HG02642 (cell line): ENCODE measurements around the gene NBPF3.
"Not testable (repeated sequence)": the region's sequence is repeated elsewhere in the genome, so short reads cannot be mapped to it uniquely, and the experiment has no call there.

Experiments used
- ATAC-seq: cut with Tn5 transposase; IDR thresholded peaks from one replicate; pipeline ENCODE4 v1.9.1; 2021; ENCODE audit warnings: mild to moderate bottlenecking; ENCODE audit not compliant: unreplicated experiment, poor library complexity

NBPF3 gene

DNA sequence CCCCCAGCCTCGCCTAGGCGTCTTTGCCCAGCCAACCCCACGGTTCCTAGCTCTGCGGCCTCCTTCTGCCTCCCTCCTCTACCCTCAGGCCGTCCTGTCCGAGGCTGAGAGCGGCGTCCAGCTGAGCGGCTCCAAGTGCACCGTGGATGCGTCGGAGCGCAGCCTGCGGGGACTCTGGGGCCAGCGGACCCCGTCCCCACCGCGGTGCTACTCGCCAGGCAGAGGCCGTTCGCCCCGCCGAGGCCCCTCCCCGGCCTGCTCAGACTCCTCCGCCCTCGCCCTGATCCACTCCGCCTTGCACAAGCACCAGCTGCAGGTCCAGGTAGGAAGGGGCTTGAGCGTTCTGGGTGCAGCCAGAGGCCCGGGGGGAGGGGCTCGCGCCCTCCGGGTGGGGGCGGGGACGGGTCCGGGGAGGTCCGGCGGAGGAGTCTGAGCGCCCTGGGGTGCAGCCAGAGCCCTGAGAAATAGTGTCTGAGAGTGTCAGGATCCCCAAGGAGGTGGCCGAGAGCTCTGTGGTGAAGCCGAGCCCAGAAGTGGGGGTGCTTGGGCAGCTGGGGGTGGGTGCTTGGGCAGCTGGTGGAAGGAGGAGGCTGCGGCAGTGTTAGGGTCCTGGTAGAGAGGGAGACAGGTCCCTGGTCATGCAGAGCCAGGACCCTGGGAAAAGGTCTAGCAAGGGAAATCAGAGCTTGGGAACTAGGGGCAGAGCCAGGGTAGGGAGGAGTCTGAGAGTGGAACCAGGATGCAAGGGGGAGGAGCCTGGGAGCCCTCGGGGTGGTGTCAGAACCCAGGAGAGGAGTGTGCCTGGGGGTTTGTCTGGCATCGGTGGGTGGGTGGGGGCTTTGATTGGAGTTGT is 3.2 kb upstream of the NBPF3 start:
- ATAC-seq: no peak

DNA sequence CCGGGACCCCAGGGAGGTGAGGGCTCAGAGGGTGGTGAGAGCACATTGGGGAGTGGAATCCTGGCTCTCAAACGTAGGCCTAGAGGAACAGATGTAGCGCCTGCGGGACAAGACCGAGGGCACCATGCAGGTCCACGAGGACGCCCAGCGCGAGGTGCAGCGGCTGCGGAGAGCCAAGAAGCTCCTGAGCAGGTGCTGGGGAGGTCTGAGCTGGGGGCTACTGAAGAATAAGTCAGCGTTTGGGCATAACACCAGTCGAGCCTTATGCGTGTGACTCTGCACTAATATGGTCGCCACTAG is 2.6 kb upstream of the NBPF3 start:
- ATAC-seq: no peak

DNA sequence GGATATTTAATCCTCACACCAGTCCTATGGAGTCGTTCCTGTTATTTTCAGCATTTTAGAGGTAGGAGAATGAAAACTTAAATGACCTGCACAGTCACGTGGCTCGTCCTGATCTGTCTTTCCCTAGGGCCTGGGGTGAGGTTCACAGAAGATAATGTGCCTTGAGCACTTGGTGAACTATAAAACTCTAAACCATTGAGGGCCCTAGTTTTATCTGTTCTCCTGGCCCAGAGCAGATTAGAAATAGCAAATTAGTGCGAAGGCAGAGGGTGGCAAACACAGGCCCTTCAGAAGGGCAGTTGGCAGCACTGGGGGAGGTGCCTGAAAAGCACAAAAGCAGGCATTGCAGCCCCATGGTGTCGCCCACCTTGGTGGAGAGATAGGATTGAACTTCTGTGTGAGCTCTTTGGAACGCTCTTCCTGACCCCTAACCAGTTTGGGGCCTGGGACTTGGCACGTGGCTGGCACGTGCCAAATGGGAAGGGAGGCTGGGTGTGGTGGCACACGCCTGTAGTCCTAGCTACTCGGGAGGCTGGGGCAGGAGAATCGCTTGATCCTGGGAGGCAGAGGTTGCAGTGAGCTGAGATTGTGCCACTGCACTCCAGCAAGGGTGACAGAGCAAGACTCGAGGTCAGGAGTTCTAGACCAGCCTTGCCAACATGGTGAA is 1.2 kb upstream of the NBPF3 start:
- not testable (repeated sequence) for ATAC-seq

DNA sequence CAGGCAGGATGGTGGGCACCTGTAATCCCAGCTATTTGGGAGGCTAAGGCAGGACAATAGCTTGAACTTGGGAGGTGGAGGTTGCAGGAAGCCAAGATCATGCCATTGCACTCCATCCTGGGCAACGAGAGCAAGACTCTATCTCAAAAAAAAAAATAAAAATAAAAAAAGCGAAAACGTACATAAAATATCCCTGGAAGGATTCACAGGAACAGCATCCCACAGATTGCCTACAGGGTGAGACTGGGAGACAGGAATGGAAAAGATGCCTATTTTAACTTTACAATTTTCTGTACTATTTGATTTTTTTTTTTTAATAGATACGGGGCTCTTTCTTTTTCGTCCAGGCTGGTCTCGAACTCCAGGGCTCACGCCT is 604 bp upstream of the NBPF3 start:
- no peak for ATAC-seq

DNA sequence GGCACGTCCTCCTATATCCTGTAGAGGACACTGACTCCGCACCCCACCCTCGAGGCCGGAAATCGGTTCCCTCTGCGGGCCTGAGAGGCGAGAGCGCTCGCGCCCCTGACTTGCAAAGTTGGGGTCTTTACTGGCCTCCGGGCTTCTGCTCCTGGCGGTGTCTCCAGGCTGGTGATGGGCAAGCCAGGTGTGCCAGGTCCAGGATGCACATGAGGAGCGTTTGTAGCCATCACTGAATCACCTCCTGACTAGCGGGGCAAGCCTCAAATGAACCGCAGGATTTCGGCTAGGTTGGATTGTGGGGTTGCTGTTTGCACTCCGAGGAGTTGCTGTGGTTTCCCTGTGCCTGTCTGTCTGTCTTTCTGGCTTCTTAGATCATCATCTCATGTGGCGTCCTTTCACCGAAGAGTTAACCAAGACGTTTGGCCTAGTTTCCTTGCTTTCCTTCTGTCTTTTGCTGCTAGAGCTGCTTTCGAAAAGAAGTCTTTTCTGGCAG is 741 bp downstream of the NBPF3 start:
- not testable (repeated sequence) for ATAC-seq

DNA sequence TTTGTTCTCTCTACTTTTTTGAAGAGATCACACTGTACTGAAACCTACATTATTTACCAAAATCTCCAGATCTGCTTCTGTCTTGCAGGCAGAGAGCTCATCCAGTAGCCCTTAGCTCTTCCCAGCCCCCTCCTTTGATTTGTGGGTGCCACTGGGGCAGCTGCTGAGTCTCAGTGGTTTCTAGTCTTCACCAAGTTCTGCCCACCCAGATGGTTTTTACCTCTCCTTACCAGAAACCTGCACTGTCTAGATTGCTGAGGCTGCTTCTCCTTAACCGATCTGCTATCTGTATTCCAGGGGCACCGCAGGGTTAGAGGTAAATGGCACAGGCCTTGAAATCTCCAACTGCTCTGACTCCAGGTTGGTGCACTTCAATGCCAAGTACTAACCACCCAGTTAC is 6.7 kb downstream of the NBPF3 start:
- ATAC-seq: not testable (repeated sequence)

DNA sequence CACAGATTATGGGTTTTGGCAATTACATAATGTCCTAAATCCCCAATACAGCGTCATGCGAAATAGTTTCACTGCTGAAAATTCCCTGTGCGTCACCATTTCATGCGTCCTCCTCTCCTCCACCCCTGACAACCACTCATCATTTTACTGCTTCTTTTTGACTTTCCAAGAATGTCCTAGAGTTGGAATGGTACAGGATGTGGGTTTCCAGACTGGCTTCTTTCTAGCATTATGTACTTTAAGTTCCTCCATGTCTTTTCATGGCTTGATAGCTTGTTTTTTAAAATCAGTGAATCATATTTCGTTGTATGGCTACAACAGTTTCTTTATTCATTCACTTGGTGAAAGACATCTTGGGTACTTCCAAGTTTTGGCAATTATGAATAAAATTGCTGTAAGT is 7.4 kb downstream of the NBPF3 start:
- no peak for ATAC-seq

DNA sequence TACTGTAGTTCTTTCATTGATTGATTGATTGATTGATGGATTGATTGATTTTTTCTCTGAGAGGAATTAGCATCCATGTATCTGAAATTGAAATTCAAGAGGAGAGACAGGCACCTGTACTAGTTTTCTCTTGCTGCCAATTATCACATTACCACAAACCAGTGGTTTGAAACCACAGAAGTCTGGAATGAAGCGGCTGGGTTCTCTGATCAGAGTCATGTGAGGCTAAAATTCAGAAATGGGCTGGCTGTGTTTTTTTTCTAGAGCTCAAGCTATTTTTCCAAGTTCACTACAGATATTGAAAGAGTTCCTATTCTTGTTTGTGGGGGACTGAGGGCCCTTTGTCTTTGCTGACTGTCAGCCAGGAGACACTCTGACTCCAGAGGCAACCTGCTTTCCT is 10.0 kb downstream of the NBPF3 start:
- ATAC-seq: no peak

DNA sequence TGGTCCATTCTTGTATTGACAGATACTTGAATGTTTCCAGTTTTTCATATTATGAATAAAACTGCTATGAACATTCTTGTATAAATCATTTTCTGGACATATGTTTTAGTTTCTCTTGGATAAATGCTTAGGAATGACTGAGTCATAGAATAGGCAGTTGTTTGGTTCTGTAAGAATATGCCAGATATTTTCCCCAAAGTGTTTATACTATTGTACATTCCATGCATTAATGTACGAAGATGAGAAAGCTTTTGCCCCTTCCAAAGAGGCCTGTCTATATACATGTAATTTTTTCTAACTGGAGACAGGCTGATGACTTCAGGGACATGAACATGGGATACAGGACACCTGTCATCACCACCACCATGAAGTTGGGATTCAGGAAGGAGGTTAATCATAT is 11.3 kb downstream of the NBPF3 start:
- no peak for ATAC-seq

DNA sequence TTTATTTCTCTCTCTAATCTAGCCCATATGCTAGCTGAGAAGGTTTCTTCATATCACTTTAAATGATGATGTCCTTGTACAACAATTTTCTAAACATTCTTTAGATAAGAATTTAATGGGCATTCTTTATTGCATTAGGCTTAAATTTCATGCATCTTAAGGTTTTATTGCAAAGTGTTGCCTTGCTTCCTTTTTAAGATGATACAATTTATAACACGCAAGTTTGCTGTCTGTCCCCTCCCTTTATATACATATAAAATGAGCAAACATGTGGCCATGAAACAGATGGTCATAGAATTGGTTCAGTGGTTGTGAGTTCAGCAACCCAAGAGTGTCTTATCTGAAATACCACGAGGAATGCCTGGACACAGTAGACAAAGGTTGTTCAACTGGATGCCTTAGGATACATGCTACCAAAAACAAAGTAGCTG is 12.1 kb downstream of the NBPF3 start:
- ATAC-seq: no peak

DNA sequence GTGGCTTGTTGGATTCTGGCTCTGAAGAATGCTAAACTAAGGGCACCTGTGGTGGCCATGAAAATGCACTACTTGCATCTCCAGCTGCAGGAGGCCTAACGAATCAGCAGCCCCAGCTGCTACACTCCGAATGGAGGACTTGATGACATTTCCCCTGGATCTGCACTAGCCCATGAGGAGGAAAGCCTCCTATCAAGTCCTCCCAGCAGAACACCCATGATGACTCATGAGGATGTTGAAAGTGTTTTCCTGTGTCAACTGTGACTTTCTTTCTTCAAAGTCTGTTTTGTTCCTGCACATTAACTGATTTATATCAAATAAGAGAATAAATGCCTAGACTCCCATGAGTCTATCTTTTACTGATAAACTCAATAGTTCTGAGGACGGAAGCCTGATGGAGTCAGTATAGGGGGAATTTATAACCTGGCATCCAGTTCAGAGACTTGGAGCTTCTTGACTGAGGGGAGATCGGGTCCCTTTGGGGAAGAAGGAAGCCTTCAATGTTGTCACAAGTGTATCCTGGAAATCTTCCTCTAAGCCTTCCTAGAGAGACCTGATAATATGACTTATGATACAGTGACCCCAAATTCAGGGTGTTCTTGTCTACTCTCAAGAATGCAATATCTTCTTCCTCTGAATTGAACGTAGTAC is 14.2 kb downstream of the NBPF3 start:
- not testable (repeated sequence) for ATAC-seq

DNA sequence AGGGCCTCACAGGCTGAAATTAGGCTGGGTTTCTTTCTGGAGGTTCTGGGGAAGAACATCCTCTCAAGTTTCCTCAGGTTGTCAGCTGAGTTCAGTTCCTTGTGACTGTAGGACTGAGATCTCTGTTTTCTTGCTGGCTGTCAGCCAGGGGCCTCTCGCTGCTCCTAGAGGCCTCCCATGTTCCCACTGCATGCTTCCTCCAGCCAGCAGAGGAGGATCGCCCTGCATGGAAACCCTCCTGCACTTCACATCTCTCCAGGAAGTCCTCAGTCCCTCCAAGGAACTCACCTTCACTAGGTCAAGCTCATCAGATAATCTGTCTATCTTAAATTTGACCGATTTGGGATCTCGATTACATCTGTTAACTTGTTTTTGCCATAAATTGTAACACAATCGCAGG is 15.0 kb downstream of the NBPF3 start:
- ATAC-seq: not testable (repeated sequence)

DNA sequence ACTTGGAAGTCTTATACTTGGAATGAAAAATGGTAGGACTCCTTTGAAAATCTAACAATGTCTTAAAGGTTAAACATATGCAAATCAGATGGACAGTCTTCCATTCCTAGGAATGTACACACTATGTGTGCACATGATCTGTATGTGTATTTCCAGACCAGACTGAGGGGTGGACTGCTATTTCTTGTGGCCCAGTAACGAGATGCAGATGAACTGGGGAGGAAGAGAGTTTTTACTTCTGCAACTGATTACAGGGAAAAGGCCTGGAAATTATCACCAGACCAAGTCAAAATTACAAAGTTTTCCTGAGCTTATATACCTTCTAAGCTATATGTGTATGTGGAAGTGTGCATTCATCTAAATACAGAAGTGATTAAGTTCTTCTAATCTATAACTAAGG is 17.7 kb downstream of the NBPF3 start:
- no peak for ATAC-seq

DNA sequence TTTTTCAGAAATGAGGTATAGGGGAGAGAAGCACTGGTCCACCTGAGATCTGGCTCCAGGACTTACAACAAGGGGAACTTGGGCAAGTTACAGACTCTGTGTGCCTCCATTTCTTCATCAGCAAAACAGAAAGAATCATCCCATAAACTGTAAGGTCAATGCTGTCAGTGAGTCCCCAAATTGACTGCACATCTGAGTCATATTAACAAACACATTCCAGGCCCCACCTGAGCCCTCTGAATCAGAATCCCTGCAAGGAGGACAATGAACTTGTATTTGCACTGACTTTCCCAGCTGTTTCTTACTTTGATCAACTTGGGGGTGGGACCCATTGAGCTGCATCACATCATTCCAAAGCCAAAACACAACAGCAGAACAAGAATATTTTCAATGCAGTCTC is 25.2 kb downstream of the NBPF3 start:
- ATAC-seq: not testable (repeated sequence)

DNA sequence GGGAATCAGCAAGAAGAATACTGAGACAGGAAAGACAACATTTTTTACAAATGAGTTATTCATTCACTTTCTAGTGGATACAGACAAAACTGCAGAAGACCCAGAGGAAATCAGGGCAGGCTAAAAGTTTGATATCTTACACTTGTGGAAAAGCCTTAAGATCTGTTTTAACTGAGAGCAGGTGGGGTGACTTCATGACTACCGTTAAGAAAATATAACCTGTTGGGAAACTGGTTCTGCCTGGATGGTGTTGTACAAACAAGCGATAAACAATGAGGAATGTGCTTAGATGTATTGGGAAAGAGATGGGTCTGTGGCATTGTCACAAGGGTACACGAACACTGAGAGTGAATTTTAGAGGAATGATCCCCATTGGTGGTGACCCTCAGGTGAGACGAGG is 28.0 kb downstream of the NBPF3 start:
- not testable (repeated sequence) for ATAC-seq

DNA sequence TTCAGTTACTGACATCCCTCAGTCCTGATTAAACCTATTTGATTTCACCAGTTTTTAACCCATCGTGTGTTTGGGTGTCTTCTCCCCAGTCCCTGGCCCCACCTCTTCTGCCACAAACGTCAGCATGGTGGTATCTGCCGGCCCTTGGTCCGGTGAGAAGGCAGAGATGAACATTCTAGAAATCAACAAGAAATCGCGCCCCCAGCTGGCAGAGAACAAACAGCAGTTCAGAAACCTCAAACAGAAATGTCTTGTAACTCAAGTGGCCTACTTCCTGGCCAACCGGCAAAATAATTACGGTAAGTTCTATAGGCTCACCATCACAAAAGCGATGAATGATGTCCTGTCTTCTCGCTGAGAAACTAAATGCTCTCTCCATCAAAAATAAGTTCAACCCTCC is 28.7 kb downstream of the NBPF3 start:
- no peak for ATAC-seq

DNA sequence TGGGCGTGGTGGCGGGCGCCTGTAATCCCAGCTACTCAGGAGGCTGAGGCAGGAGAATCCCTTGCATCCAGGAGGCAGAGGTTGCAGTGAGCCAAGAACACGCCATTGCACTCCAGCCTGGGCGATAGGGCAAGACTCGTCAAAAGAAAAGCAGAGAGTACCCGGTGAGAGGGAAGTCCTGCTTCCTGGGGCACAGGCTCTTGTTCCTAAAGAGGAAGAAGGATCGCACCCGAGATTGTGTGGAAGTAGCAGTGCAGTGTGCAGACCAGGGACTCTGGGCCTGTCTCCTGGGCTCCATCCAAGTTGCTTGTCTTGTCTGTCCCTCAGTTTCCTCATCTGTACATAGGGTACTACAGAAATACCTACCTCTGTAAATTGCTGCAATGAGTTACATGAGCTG is 29.6 kb downstream of the NBPF3 start:
- no peak for ATAC-seq

DNA sequence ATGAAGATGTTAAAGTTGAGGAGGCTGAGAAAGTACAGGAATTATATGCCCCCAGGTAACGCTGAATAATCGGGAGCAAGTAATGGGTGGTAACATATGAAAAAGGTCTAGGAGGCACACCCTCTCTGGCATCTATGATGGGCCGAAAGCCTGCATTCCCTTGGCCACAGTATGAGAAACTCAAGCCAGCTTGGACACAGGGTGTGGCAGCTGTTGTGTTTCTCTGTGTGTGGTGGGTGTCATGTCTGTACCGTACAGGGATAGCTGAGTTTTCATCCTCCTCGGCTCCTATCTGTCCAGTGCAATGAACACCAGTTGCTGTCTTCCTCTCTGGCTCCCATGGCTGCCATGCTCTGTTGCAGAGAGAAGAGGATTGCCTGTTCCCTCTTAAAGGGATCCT is 32.9 kb downstream of the NBPF3 start:
- ATAC-seq: no peak

DNA sequence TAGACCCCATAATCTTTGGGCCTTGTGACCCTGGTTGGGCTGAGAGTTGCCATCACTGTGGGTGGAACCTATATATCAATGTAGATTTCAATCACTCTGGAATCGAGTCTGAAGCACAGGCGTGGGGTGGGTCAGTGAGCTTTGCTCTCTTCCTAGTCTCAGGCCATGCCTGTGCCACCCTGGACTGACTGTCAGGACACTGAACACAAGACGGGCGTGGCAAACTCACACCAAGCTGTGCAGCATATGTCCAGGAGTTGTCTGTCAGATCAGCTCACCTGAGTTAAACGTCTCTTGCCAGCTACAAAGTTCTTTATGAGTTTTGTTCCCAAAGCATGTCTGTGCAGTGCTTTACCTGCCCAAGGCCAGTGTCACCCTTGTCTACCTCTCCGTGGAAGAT is 38.4 kb downstream of the NBPF3 start:
- ATAC-seq: no peak

DNA sequence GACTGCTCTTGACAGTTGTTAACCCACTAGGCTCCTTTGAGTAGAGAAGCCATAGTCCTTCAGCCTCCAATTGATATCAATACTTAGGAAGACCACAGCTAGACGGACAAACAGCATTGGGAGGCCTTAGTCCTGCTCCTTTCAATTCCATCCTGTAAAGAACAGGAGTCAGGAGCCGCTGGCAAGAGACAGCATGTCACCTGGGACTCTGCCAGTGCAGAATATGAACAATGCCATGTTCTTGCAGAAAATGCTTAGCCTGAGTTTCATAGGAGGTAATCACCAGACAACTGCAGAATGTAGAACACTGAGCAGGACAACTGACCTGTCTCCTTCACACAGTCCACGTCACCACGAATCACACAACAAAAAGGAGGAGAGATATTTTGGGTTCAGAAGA is 43.9 kb downstream of the NBPF3 start:
- not testable (repeated sequence) for ATAC-seq

DNA sequence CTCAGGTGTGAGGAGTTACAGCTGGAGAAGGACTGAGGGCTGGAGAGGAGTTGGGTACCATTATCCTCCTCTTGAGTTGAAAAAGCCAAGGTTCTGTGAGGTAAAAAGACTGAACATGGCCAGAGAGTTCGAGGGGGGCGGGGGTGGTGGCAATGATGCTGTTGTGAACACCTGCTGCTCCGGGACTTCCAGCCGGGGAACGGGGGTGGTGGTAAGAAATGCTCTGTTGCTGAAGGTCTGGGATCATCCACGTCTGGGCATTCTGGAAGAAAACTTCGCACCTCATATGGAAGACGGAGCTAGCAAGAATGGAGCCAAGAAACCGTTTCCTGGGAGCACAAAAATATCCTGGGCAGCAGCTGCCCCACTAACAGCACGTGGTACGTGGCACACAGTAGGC is 49.2 kb downstream of the NBPF3 start:
- ATAC-seq: no peak
